Inferior parietal cortex (tissue), 1 donor: Measurements from ENCODE around the gene VAV3.
"Not testable (repeated sequence)": the region's sequence is repeated elsewhere in the genome, so short reads cannot be mapped to it uniquely, and the experiment has no call there.

ENCODE experiments used
- DNase-seq: peaks from one replicate; pipeline ENCODE4 v3.0.0-alpha.2; 2016; ENCODE audit errors: extremely low spot score

VAV3 gene, protein sequence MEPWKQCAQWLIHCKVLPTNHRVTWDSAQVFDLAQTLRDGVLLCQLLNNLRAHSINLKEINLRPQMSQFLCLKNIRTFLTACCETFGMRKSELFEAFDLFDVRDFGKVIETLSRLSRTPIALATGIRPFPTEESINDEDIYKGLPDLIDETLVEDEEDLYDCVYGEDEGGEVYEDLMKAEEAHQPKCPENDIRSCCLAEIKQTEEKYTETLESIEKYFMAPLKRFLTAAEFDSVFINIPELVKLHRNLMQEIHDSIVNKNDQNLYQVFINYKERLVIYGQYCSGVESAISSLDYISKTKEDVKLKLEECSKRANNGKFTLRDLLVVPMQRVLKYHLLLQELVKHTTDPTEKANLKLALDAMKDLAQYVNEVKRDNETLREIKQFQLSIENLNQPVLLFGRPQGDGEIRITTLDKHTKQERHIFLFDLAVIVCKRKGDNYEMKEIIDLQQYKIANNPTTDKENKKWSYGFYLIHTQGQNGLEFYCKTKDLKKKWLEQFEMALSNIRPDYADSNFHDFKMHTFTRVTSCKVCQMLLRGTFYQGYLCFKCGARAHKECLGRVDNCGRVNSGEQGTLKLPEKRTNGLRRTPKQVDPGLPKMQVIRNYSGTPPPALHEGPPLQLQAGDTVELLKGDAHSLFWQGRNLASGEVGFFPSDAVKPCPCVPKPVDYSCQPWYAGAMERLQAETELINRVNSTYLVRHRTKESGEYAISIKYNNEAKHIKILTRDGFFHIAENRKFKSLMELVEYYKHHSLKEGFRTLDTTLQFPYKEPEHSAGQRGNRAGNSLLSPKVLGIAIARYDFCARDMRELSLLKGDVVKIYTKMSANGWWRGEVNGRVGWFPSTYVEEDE

GRCh38 chr1:107965110-107965991 lies at the start of gene VAV3:
Gene VAV3 (minus strand): TSS chr1:107965180. CDS start chr1:107964869, 311 bp downstream.
- peak; percentile 44 for DNase-seq

GRCh38 chr1:108012553-108012952 lies 47.6 kb upstream of the VAV3 start:
- no peak for DNase-seq

DNA sequence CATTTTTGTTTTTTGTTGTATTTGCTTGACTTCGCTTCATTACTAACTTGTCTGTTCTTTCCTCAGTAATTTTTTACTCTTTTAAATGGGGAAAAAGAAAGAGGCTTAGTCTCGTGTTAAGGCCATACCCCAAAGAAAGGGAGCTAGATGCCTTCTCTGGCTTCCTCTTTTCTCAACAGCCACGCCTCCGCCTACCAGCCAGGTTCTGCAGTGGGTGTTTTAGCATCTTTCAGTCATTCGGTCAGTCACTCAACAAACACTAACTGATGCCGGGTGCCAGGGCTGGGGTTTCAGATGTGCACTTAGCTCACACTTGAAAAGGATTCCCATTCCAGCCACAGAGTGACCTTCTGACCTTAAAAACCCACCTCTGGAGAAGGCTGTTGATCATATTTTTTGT lies 46.3 kb upstream of the VAV3 start:
- no peak for DNase-seq

- DNase-seq, result no peak
These were observed 45.6 kb upstream of the VAV3 start for GRCh38 chr1:108010581-108010980.

- no peak for DNase-seq
These were observed 44.7 kb upstream of the VAV3 start for GRCh38 chr1:108009603-108010195.

- DNase-seq, result no peak
These were observed 42.6 kb upstream of the VAV3 start for GRCh38 chr1:108007531-108007930.

DNA sequence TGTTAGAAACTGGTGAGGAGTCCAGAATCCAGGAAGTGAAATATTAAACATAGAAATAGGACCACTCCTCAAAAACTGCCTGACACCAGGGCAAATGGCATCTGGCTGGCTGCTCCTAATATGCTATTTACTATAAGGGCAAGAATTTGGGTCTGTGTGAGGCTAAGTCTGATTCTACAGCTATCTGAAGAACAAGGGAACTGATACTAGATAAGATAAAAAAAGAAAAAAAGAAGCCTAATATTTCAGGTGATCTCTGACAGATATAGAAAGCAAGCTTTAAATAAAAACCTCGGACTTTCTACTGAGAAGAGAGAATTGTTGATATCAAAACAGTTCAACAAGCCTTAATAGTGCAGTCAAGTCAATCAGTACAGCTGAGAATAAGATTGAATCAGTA lies 42.1 kb upstream of the VAV3 start:
- DNase-seq, result no peak

DNA sequence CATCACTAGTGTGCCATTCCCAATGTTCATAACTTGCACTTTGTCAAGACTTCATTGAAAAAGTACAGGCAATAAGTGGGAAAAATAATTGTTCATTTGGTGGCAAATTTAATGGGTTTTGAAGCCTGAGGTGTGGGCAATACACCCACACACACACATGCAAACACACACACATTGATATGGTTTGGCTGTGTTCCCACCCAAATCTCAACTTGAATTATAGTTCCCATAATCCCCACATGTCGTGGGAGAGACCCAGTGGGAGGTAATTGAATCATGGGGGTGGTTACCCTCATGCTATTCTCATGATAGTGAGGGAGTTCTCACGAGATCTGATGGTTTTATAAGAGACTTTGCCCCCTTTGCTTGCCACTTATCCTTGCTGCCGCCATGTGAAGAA lies 39.9 kb upstream of the VAV3 start:
- DNase-seq, result not testable (repeated sequence)

- DNase-seq, result no peak
These were observed 35.7 kb upstream of the VAV3 start for GRCh38 chr1:108000620-108001111.

GRCh38 chr1:108000184-108000583 lies 35.2 kb upstream of the VAV3 start:
- DNase-seq, result no peak

GRCh38 chr1:107997866-107998265 lies 32.9 kb upstream of the VAV3 start:
- DNase-seq, result no peak

DNA sequence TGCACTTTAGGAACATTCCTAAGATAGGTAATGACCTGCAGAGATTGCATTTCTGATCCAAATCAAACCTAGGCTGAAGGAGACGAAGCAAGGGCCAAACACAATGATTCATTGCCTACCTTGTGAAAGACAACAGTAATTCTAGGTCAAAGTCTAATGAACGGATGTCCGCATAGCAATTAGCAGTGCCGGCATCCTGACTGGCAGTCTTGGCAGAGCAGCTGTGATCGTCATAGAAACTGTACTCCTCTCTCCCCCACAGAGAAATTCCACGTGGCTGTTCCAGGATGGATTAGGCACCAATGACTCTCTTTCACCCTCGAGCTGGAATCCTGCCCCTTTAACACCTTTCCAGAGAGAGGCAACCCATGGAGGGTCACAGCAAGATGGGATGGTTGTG lies 28.9 kb upstream of the VAV3 start:
- peak; percentile 11 for DNase-seq

GRCh38 chr1:107992347-107992746 lies 27.4 kb upstream of the VAV3 start:
- no peak for DNase-seq

DNA sequence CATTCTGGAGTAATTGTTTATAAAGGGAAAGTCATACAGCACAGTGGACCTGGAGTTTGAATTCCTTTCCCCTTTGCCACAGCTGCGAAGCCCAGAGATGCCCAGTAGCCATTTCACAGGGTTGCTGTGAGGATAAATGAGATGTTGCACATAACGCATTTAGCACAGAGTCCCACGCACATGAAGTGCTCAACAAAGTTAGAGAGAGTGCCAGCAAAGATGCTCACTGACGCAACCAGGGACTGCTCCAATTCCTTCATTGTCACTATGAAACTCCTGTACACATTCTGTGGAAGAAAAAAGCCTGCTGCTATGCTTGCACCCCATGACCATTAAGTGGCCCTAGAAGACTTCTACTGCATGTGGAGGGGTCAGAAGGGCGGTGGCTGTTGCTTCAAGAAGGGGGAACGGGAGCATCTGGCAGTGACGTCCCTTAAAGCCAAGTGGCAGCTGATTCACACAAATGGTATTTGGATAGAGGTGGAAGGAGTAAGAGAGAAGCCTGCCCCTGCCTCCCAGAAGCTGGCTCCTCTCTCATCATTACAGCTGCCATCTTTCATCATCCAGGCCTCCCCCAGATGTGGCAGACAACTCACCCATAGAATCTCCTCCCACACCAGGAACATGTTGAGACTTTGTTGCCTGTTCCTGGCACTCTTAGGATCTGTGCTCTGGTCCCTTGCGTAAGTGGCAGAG lies 26.5 kb upstream of the VAV3 start:
- DNase-seq, result peak; percentile 40

DNA sequence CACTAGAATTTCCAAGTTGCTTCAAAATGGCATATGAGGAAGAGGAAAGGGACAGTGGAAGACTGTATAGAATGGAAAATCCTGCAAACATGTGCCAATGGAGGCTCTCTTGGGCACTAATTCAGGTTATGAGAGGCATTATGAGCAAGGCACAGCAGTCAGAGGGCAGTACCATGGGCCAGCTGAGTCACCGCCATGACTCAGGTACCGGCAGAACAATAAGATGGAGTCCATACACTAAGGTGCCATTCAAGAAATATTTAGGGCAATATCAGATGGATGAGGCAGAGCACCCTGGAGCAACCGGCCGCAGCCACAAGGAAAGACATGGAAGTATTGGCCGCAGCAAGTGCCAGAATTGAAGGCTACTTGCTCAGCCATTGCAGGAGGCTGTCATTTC lies 25.6 kb upstream of the VAV3 start:
- DNase-seq, result no peak

DNA sequence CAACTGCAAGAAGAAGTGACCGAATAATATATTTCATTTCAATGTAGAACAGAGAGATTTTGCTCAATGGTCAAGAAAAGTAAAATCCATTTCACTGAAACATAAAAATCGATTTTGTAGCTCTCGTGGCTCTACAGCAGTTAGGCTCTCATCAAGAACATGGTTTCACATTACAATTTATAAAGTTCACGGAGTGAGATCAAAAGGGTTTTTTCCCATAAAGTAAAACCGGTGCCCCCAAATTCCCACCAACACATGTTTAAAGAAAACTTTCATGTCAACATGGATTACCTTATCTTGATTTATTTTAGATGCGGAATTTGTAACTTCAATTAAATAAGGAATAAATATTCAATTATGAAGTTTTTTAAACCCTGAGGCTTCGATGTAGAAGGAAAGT lies 16.3 kb upstream of the VAV3 start:
- DNase-seq, result no peak

DNA sequence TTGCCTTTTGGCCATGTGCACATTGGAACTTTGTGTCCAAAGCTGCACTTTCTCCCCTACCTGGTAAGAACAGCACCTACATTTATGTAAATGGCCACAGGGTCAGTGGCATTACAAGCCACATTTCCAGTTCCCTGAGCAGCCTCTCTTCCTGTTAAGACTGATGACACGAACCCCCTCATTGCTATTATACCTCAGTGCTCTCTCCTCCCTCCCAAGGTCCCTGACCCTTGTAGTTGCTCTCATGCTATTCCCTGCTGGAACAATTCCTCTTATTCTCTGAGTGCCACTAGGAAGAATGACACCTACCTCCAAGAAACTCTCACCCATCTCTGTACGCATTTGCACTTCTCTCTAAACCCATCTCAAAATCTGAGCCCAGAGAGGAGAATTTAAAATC lies 14.9 kb upstream of the VAV3 start:
- DNase-seq, result no peak

DNA sequence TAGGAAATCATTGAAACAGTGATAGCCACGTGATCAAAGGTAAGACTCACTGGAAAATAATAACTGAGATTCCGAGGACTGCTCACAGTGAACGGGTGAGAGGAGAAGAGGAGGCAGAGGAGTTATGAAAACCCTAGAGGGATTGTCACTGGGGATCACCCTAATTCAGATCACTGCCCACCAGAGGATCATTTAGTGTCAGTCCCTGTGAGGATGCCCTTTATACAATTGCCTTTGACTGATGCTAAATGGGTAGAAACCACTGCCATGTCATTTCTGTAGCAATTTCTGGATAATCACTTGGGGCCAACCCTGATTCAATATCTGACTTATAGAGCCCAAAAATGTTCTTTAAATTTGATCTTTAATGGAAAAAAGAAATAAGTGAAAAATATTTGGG lies 14.1 kb upstream of the VAV3 start:
- no peak for DNase-seq

DNA sequence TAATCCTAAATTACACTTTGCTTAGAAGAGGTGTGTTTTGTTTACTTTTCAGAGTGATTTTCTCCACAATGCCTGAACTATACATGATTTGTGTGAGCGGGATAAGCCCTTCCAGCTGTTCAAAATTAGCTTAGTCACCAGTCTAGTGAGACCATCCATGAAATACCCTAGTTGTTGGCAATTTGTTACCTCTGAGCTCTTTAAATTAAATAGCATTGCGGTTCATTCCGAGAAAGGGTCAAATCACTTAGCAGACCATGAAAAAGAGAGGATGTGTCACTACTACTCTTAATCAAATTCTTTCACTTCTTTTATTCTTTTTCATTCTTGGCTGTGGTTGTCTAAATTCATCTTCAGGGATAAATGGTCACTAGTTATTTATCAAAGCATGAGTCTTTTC lies 11.9 kb upstream of the VAV3 start:
- no peak for DNase-seq

GRCh38 chr1:107976431-107976830 lies 11.5 kb upstream of the VAV3 start:
- DNase-seq, result no peak

GRCh38 chr1:107975851-107976250 lies 10.9 kb upstream of the VAV3 start:
- no peak for DNase-seq
